ENCODE results near the gene PRKAG3. TPM values are rescaled to one million over a fixed set of nuclear protein-coding genes. Genes with fewer than 3 reads are reported as not detected.

Gene PRKAG3
- total RNA-seq, 1 donor from 2014 or later, result not detected

- H3K9me3 Mint-ChIP-seq, result peaks cover 3% of the 10 kb centered on the region
- no peak overlapping the region for H3K27ac Mint-ChIP-seq (ENCODE audit: unreplicated experiment)
- no peak for DNase-seq (ENCODE audit: low read depth, low spot score)
- no peak for TF ChIP-seq CTCF (conservative IDR thresholded peaks at IDR 0.05)
- peaks cover 20% of the 10 kb centered on the region for H3K4me1 Mint-ChIP-seq
- no peaks in the 10 kb centered on the region for H3K27me3 Mint-ChIP-seq (ENCODE audit: low read depth)
- peaks cover 3% of the 10 kb centered on the region for H3K36me3 Mint-ChIP-seq (ENCODE audit: low read depth)
- no peak overlapping the region for H3K4me3 Mint-ChIP-seq
Observed at GRCh38 chr2:218806346-218806978, 25.1 kb downstream of the PRKAG3 start.

DNA sequence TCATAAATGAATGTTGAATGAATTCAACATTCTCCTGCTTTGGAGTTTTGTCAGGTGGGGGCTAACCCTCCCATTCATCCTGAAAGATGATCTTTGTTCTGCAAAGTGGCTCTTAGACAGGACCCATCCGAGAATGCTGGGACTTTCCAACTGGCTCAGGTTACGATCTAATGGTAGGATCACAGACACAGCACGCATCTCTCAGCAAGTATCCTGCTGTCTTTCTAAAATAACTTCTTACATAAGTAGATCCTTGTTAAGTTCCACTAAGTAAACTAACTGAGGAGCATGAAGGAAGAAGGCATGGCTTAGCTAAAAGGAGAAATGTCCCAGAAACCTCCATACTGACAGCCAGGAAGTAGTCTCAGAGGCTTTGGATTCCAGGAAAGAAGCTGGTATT, 26.0 kb downstream of the PRKAG3 start:
- peaks cover 20% of the 10 kb centered on the region for H3K4me1 Mint-ChIP-seq
- H3K27me3 Mint-ChIP-seq (ENCODE audit: low read depth), result no peaks in the 10 kb centered on the region
- peak overlapping the region; percentile 51 for H3K27ac Mint-ChIP-seq (ENCODE audit: unreplicated experiment)
- peaks cover 3% of the 10 kb centered on the region for H3K9me3 Mint-ChIP-seq
- no peak overlapping the region for H3K4me3 Mint-ChIP-seq
- TF ChIP-seq CTCF (conservative IDR thresholded peaks at IDR 0.05), result no peak
- no peak for DNase-seq (ENCODE audit: low read depth, low spot score)
- peaks cover 3% of the 10 kb centered on the region for H3K36me3 Mint-ChIP-seq (ENCODE audit: low read depth)

DNA sequence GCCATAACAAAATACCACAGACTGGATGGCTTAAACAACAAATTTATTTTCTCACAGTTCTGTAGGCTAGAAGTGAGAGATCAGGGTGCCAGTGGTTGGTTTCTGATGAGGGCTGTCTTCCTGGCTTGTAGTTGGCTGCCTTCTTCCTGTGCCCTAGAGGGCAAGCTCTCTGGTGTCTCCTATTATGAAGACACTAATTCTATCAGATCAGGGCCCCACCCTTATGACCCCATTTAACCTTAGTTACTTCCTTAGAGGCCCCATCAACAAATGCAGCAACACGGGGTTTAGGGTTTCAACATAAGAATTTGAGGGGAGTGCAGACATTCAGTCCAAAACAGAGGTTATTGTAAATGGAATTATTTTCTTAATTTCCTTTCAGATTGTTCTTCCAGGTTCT, 26.8 kb downstream of the PRKAG3 start:
- Mint-ChIP-seq H3K4me1 (peaks cover 20% of the 10 kb centered on the region), H3K27me3 (ENCODE audit: low read depth) (peaks cover 1% of the 10 kb centered on the region), H3K27ac (ENCODE audit: unreplicated experiment) (no peak overlapping the region), H3K4me3 (no peak overlapping the region), H3K36me3 (ENCODE audit: low read depth) (peaks cover 3% of the 10 kb centered on the region), H3K9me3 (peaks cover 3% of the 10 kb centered on the region)
- TF ChIP-seq CTCF (conservative IDR thresholded peaks at IDR 0.05), result no peak
- no peak for DNase-seq (ENCODE audit: low read depth, low spot score)

GRCh38 chr2:218802386-218802994, 29.1 kb downstream of the PRKAG3 start:
- TF ChIP-seq CTCF (conservative IDR thresholded peaks at IDR 0.05), result no peak
- H3K36me3 Mint-ChIP-seq (ENCODE audit: low read depth), result peaks cover 3% of the 10 kb centered on the region
- peaks cover 3% of the 10 kb centered on the region for H3K9me3 Mint-ChIP-seq
- H3K4me3 Mint-ChIP-seq, result no peak overlapping the region
- DNase-seq (ENCODE audit: low read depth, low spot score), result no peak
- H3K4me1 Mint-ChIP-seq, result peaks cover 20% of the 10 kb centered on the region
- H3K27me3 Mint-ChIP-seq (ENCODE audit: low read depth), result peaks cover 4% of the 10 kb centered on the region
- H3K27ac Mint-ChIP-seq (ENCODE audit: unreplicated experiment), result no peak overlapping the region

DNA sequence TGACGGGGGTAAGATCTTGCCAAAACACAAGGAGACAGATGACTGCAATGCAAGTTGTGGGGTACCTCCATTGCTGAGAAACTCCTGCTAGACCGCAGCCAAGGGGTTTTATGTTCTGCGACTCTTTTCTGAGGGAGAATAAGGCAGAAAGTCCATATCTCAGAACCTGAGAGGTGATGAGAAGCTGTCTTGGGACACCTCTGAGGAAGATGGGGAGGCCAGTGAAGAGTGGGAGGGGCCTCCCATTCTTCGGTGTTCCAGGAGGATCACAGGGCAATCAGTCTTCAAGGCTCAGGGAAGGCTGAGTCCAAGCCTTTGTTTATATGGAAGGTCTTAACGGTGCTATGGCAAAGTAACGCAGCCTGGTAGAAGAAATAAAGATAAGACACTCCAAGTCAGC, 31.6 kb downstream of the PRKAG3 start:
- H3K27ac Mint-ChIP-seq (ENCODE audit: unreplicated experiment), result no peak overlapping the region
- no peak for DNase-seq (ENCODE audit: low read depth, low spot score)
- H3K27me3 Mint-ChIP-seq (ENCODE audit: low read depth), result peaks cover 4% of the 10 kb centered on the region
- H3K36me3 Mint-ChIP-seq (ENCODE audit: low read depth), result no peaks in the 10 kb centered on the region
- no peak for TF ChIP-seq CTCF (conservative IDR thresholded peaks at IDR 0.05)
- H3K9me3 Mint-ChIP-seq, result no peaks in the 10 kb centered on the region
- H3K4me3 Mint-ChIP-seq, result no peak overlapping the region
- H3K4me1 Mint-ChIP-seq, result peaks cover 6% of the 10 kb centered on the region

All from neural crest cell (in vitro differentiated cells).